Hepatocyte (in vitro differentiated cells): ENCODE measurements around the gene S1PR3.

Source experiments
- EZH2 ChIP-seq: fragments of 200-600 bp; sonication (generic); IDR thresholded peaks from 2 replicates; pipeline ENCODE4 v1.6.1; 2016; ENCODE audit warnings: antibody characterized with exemption, mild to moderate bottlenecking, borderline replicate concordance
- EZH2phosphoT487 ChIP-seq: fragments of 200-600 bp; sonication (generic); IDR thresholded peaks from one replicate; pipeline ENCODE4 v1.6.1; 2018; ENCODE audit warnings: antibody characterized with exemption, mild to moderate bottlenecking, low read depth, moderate library complexity; ENCODE audit not compliant: unreplicated experiment, severe bottlenecking
- TF ChIP-seq, protein P1 (sequence below): fragments of 200-600 bp; sonication (generic); IDR thresholded peaks from 2 replicates; pipeline ENCODE4 v1.5.1; 2016; ENCODE audit warnings: antibody characterized with exemption, mild to moderate bottlenecking; ENCODE audit not compliant: poor library complexity

DNA sequence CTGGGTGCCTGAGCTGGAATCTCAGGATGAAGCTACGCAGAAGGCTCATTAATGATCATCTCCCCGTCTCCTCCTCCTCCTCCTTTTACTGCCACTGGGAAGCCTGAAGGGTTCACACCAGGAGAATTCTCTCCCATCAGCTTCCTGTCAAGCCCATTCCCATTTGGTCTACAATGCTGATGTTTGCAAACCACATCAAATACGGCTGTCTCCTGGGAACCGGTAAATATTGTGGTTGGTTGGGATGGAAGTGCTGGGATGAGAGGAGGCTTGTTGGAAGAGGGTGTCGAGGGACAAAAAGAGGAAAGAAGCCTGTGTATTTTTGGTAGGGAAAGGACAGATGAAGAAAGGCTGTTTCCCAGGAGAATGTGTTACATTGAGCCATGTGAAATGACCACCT, 13.2 kb upstream of the S1PR3 start:
- no peak for TF ChIP-seq EZH2phosphoT487
- TF ChIP-seq, protein P1, sequence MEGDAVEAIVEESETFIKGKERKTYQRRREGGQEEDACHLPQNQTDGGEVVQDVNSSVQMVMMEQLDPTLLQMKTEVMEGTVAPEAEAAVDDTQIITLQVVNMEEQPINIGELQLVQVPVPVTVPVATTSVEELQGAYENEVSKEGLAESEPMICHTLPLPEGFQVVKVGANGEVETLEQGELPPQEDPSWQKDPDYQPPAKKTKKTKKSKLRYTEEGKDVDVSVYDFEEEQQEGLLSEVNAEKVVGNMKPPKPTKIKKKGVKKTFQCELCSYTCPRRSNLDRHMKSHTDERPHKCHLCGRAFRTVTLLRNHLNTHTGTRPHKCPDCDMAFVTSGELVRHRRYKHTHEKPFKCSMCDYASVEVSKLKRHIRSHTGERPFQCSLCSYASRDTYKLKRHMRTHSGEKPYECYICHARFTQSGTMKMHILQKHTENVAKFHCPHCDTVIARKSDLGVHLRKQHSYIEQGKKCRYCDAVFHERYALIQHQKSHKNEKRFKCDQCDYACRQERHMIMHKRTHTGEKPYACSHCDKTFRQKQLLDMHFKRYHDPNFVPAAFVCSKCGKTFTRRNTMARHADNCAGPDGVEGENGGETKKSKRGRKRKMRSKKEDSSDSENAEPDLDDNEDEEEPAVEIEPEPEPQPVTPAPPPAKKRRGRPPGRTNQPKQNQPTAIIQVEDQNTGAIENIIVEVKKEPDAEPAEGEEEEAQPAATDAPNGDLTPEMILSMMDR: no peak
- TF ChIP-seq EZH2: no peak
